22Rv1 (cell line): Measurements from ENCODE around the gene RFWD3.

Source experiments
- CTCF ChIP-seq: fragments of 450-650 bp; IDR thresholded peaks from 2 replicates; pipeline ENCODE4 v1.5.1; 2017; ENCODE audit warnings: mild to moderate bottlenecking
- ZFX ChIP-seq: fragments of 450-650 bp; IDR thresholded peaks from 2 replicates; pipeline ENCODE4 v1.6.1; 2017; ENCODE audit warnings: antibody characterized with exemption, borderline replicate concordance

- TF ChIP-seq CTCF (peak; percentile 83), ZFX (no peak)
Measured at GRCh38 chr16:74650966-74651567, 15.6 kb downstream of the RFWD3 start.
